Effector memory CD8-positive, alpha-beta T cell (primary cell): ENCODE results near the gene TRIM34.
"Not testable (repeated sequence)": the region's sequence is repeated elsewhere in the genome, so short reads cannot be mapped to it uniquely, and the experiment has no call there.

Experiments
- ATAC-seq: fragments of 150-1000 bp; cut with Tn5 transposase; replicated peaks from 2 replicates; pipeline ENCODE4 v1.10.0; 2021; ENCODE audit warnings: mild to moderate bottlenecking, moderate library complexity
- DNase-seq, 3 experiments: peaks; one replicate each; pipeline ENCODE4 v3.0.0; 2021
- H3K27ac Mint-ChIP-seq, 2 donors: one replicate each; pipeline ENCODE4 v1.8.0; 2022; ENCODE audit warnings: mild to moderate bottlenecking in 2 of 2, mixed read lengths in 2 of 2, moderate library complexity in 2 of 2
- H3K27me3 Mint-ChIP-seq, 2 donors: one replicate each; pipeline ENCODE4 v1.8.0; 2022; ENCODE audit warnings: mixed read lengths in 2 of 2
- H3K36me3 Mint-ChIP-seq: one replicate; pipeline ENCODE4 v1.8.0; 2022; ENCODE audit warnings: mild to moderate bottlenecking, moderate library complexity, mixed read lengths; ENCODE audit not compliant: insufficient read depth
- H3K4me1 Mint-ChIP-seq, 2 donors: one replicate each; pipeline ENCODE4 v1.8.0; 2022; ENCODE audit warnings: low read depth in 2 of 2, mixed read lengths in 2 of 2
- H3K4me3 Mint-ChIP-seq, 2 donors: one replicate each; pipeline ENCODE4 v1.8.0; 2022; ENCODE audit warnings: mild to moderate bottlenecking in 2 of 2, mixed read lengths in 2 of 2, moderate library complexity in 2 of 2
- H3K9me3 Mint-ChIP-seq, 2 donors: one replicate each; pipeline ENCODE4 v1.8.0; 2022; ENCODE audit warnings: mixed read lengths in 2 of 2

Gene TRIM34

GRCh38 chr11:5631969-5632635 lies 7.3 kb downstream of the TRIM34 start:
- Mint-ChIP-seq H3K4me1 (peaks cover 20 to 30% of the 10 kb centered on the region in 2 donors), H3K4me3 (no peak overlapping the region), H3K27ac (no peak overlapping the region), H3K27me3 (no peaks in the 10 kb centered on the region), H3K9me3 (no peaks in the 10 kb centered on the region), H3K36me3 (peaks cover 38% of the 10 kb centered on the region)
- no peak for DNase-seq
- no peak for ATAC-seq

GRCh38 chr11:5639953-5640352 lies 15.2 kb downstream of the TRIM34 start:
- H3K27me3 Mint-ChIP-seq = no peaks in the 10 kb centered on the region
- H3K27ac Mint-ChIP-seq = peak overlapping the region in 1 of 2 donors; percentile 55

GRCh38 chr11:5643585-5643984 lies 18.8 kb downstream of the TRIM34 start:
- no peaks in the 10 kb centered on the region for H3K9me3 Mint-ChIP-seq
- H3K36me3 Mint-ChIP-seq = peaks cover 21% of the 10 kb centered on the region

More at GRCh38 chr11:5639953-5640352, 15.2 kb downstream of the TRIM34 start:
- Mint-ChIP-seq H3K9me3 (no peaks in the 10 kb centered on the region), H3K36me3 (peaks cover 42% of the 10 kb centered on the region), H3K4me3 (no peak overlapping the region), H3K4me1 (peaks cover 0 to 3% of the 10 kb centered on the region in 2 donors)
- DNase-seq (no peak), ATAC-seq (no peak)

GRCh38 chr11:5646139-5646538 lies 21.3 kb downstream of the TRIM34 start:
- no peaks in the 10 kb centered on the region for H3K9me3 Mint-ChIP-seq
- DNase-seq (no peak), ATAC-seq (no peak)
- H3K4me3 Mint-ChIP-seq = no peak overlapping the region
- H3K27me3 Mint-ChIP-seq = no peaks in the 10 kb centered on the region
- H3K27ac Mint-ChIP-seq = no peak overlapping the region
- peaks cover 20% of the 10 kb centered on the region for H3K36me3 Mint-ChIP-seq
- peaks cover 0 to 3% of the 10 kb centered on the region in 2 donors for H3K4me1 Mint-ChIP-seq

More at GRCh38 chr11:5643585-5643984, 18.8 kb downstream of the TRIM34 start:
- DNase-seq (no peak), ATAC-seq (no peak)
- Mint-ChIP-seq H3K27me3 (no peaks in the 10 kb centered on the region), H3K4me3 (no peak overlapping the region), H3K4me1 (peaks cover 0 to 3% of the 10 kb centered on the region in 2 donors), H3K27ac (peak overlapping the region in 1 of 2 donors; percentile 61)

GRCh38 chr11:5655474-5655873 lies 30.7 kb downstream of the TRIM34 start:
- no peaks in the 10 kb centered on the region for H3K4me1 Mint-ChIP-seq
- H3K4me3 Mint-ChIP-seq = no peak overlapping the region
- no peak for DNase-seq
- peaks cover 0 to 1% of the 10 kb centered on the region in 2 donors for H3K9me3 Mint-ChIP-seq
- H3K36me3 Mint-ChIP-seq = no peaks in the 10 kb centered on the region
- no peaks in the 10 kb centered on the region for H3K27me3 Mint-ChIP-seq
- ATAC-seq = no peak
- no peak overlapping the region for H3K27ac Mint-ChIP-seq

GRCh38 chr11:5656956-5657355 lies 32.2 kb downstream of the TRIM34 start:
- not testable (repeated sequence) for DNase-seq, H3K27me3 Mint-ChIP-seq, H3K4me1 Mint-ChIP-seq, H3K36me3 Mint-ChIP-seq, H3K4me3 Mint-ChIP-seq, ATAC-seq, H3K27ac Mint-ChIP-seq, H3K9me3 Mint-ChIP-seq

- H3K36me3 Mint-ChIP-seq = peaks cover 5% of the 10 kb centered on the region
- DNase-seq (no peak), ATAC-seq (no peak)
- H3K27ac Mint-ChIP-seq = no peak overlapping the region
- H3K27me3 Mint-ChIP-seq = no peaks in the 10 kb centered on the region
- H3K4me3 Mint-ChIP-seq = no peak overlapping the region
- H3K4me1 Mint-ChIP-seq = no peaks in the 10 kb centered on the region
- no peaks in the 10 kb centered on the region for H3K9me3 Mint-ChIP-seq
Measured at GRCh38 chr11:5658318-5658717, 33.5 kb downstream of the TRIM34 start.

- Mint-ChIP-seq H3K4me3 (no peak overlapping the region), H3K36me3 (peaks cover 43% of the 10 kb centered on the region), H3K27ac (no peak overlapping the region), H3K27me3 (no peaks in the 10 kb centered on the region), H3K9me3 (no peaks in the 10 kb centered on the region), H3K4me1 (no peaks in the 10 kb centered on the region)
- ATAC-seq (no peak), DNase-seq (no peak)
Measured at GRCh38 chr11:5663511-5663910, 38.7 kb downstream of the TRIM34 start.

- Mint-ChIP-seq H3K4me3 (no peak overlapping the region), H3K27ac (no peak overlapping the region), H3K9me3 (no peaks in the 10 kb centered on the region), H3K4me1 (no peaks in the 10 kb centered on the region), H3K27me3 (no peaks in the 10 kb centered on the region), H3K36me3 (peaks cover 54% of the 10 kb centered on the region)
- no peak for ATAC-seq
- no peak for DNase-seq
Measured at GRCh38 chr11:5665051-5665570, 40.3 kb downstream of the TRIM34 start.

- Mint-ChIP-seq H3K36me3 (peaks cover 62% of the 10 kb centered on the region), H3K27me3 (no peaks in the 10 kb centered on the region), H3K4me1 (no peaks in the 10 kb centered on the region)
Measured at GRCh38 chr11:5665746-5666401, 41.1 kb downstream of the TRIM34 start.

GRCh38 chr11:5666402-5666793 lies 41.6 kb downstream of the TRIM34 start:
- DNase-seq (no peak), ATAC-seq (no peak)
- no peaks in the 10 kb centered on the region for H3K27me3 Mint-ChIP-seq
- H3K36me3 Mint-ChIP-seq = peaks cover 67% of the 10 kb centered on the region
- H3K4me3 Mint-ChIP-seq = no peak overlapping the region
- H3K9me3 Mint-ChIP-seq = no peaks in the 10 kb centered on the region
- H3K4me1 Mint-ChIP-seq = no peaks in the 10 kb centered on the region
- no peak overlapping the region for H3K27ac Mint-ChIP-seq

More at GRCh38 chr11:5665746-5666401, 41.1 kb downstream of the TRIM34 start:
- H3K9me3 Mint-ChIP-seq = no peaks in the 10 kb centered on the region
- H3K27ac Mint-ChIP-seq = no peak overlapping the region
- DNase-seq = no peak
- H3K4me3 Mint-ChIP-seq = no peak overlapping the region
- no peak for ATAC-seq

GRCh38 chr11:5671831-5672230 lies 47.0 kb downstream of the TRIM34 start:
- H3K4me1 Mint-ChIP-seq = peaks cover 1 to 22% of the 10 kb centered on the region in 2 donors
- no peak overlapping the region for H3K4me3 Mint-ChIP-seq
- H3K27me3 Mint-ChIP-seq = no peaks in the 10 kb centered on the region
- no peaks in the 10 kb centered on the region for H3K9me3 Mint-ChIP-seq
- peaks cover 55% of the 10 kb centered on the region for H3K36me3 Mint-ChIP-seq
- ATAC-seq = no peak
- no peak overlapping the region for H3K27ac Mint-ChIP-seq
- DNase-seq = no peak

- H3K4me3 Mint-ChIP-seq = no peak overlapping the region
- peaks cover 53% of the 10 kb centered on the region for H3K36me3 Mint-ChIP-seq
- H3K9me3 Mint-ChIP-seq = no peaks in the 10 kb centered on the region
- no peak for ATAC-seq
- H3K27ac Mint-ChIP-seq = no peak overlapping the region
- no peaks in the 10 kb centered on the region for H3K27me3 Mint-ChIP-seq
- no peak for DNase-seq
- peaks cover 8 to 25% of the 10 kb centered on the region in 2 donors for H3K4me1 Mint-ChIP-seq
Measured at GRCh38 chr11:5674391-5674790, 49.6 kb downstream of the TRIM34 start.

GRCh38 chr11:5679811-5680210 lies 55.0 kb downstream of the TRIM34 start:
- peak overlapping the region in 1 of 2 donors; percentile 39 for H3K27ac Mint-ChIP-seq
- no peaks in the 10 kb centered on the region for H3K9me3 Mint-ChIP-seq
- H3K4me3 Mint-ChIP-seq = no peak overlapping the region
- DNase-seq = no peak
- H3K4me1 Mint-ChIP-seq = peaks cover 18 to 35% of the 10 kb centered on the region in 2 donors
- no peaks in the 10 kb centered on the region for H3K27me3 Mint-ChIP-seq
- H3K36me3 Mint-ChIP-seq = peaks cover 41% of the 10 kb centered on the region
- ATAC-seq = no peak
